ENCODE measurements around the gene LRRC26.

DNA sequence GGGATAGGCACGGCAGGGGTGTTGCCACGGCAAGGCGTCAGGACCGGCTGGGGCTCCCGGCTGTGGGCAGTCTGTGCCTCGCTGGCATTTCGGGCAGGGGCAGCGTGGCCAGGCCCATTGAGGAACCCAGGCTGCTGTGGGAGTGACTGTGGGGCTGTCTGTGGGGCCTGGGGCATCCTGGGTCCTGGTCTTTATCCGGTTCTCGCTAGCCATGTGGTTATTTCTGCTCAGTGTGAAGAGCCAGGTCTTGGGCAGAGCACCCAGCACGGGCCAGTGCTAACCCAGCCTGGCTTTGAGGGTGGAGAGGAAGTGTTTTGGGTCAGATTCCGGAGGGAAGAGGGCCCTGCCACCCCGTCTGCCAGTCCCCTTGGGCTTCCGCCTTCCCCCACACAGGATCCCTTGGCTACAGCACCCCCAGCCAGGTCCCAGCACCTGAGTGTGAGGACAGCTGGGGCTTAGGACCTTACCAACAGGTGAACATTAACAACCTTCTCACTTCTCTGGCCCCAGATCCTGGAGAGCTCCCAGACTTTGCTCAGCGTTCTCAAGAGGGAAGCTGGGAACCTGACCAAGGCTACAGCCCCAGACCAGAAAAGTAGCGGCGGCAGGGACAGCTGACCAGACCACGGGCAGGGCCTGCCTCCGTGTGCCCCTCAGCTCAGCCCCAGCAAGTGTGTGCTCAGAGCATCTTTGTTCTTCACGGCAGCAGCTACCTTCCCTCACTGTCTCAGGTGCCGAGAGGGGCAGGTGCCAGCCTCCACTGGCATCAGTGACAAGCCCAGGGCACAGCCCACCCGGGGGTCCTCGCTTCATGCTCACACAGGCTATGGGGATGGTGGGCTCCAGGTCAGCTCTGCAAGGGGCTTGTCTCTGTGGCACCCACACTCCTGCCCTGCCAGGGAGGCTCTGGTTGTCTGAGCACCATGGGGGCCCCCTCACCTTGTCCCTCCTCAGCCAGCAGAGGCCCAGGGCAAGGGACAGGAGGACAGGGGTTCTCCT lies 19.7 kb upstream of the LRRC26 start:
- TF ChIP-seq EZH2 (IDR thresholded peaks at IDR 0.05; ENCODE audit: insufficient read depth, poor library complexity, severe bottlenecking) (no peak), EZH2phosphoT487 (IDR thresholded peaks at IDR 0.05; ENCODE audit: insufficient read depth, low read depth) (no peak)

Measured in GM23248 (cell line).